Epidermal melanocyte (primary cell): ENCODE results near the gene GLB1L2.
"Not testable (repeated sequence)": the region's sequence is repeated elsewhere in the genome, so short reads cannot be mapped to it uniquely, and the experiment has no call there.

Experiments used
- DNase-seq: peaks from one replicate; pipeline ENCODE4 v3.0.0; 2011; ENCODE audit warnings: low spot score; ENCODE audit not compliant: insufficient read length

Gene GLB1L2, protein sequence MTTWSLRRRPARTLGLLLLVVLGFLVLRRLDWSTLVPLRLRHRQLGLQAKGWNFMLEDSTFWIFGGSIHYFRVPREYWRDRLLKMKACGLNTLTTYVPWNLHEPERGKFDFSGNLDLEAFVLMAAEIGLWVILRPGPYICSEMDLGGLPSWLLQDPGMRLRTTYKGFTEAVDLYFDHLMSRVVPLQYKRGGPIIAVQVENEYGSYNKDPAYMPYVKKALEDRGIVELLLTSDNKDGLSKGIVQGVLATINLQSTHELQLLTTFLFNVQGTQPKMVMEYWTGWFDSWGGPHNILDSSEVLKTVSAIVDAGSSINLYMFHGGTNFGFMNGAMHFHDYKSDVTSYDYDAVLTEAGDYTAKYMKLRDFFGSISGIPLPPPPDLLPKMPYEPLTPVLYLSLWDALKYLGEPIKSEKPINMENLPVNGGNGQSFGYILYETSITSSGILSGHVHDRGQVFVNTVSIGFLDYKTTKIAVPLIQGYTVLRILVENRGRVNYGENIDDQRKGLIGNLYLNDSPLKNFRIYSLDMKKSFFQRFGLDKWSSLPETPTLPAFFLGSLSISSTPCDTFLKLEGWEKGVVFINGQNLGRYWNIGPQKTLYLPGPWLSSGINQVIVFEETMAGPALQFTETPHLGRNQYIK

DNA sequence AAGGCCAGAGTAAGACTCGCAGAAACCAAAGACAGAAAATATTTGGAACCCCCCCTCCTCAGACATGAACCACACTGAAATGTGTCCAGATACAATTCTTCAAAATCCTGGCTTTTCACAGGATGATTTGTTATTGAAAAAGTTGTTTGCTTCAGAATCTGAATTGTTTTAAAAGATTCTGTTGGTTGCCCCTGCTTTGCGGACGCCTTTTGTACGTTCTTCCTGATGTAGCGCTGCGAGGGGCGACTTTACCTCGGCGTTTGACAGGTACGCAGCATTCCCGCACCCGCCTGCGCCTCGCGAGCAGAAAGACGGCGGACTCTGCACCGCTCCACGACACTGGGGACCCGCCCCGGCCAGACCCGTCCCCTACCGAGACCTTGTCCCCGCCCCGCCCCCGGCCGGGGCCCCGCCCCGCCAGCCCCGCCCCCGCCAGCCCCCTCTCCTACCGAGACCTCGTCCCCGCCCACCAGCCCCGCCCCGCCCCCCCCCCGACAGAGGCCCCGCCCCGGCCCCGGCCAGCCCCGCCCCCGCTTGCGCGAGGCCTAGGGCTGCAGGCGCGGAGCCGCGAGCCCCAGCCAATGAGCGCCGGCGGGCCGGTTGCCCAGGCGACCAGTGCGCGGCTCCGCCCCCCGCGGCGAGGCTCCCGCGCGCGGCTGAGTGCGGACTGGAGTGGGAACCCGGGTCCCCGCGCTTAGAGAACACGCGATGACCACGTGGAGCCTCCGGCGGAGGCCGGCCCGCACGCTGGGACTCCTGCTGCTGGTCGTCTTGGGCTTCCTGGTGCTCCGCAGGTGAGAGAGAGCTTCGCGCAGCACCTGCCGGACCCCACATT lies at the start of gene GLB1L2:
Gene GLB1L2, plus strand, starts transcription at position 635 of the 835 bp plus-strand sequence. Its CDS starts 74 bp downstream, at position 709.
- DNase-seq = peak; percentile 70

DNA sequence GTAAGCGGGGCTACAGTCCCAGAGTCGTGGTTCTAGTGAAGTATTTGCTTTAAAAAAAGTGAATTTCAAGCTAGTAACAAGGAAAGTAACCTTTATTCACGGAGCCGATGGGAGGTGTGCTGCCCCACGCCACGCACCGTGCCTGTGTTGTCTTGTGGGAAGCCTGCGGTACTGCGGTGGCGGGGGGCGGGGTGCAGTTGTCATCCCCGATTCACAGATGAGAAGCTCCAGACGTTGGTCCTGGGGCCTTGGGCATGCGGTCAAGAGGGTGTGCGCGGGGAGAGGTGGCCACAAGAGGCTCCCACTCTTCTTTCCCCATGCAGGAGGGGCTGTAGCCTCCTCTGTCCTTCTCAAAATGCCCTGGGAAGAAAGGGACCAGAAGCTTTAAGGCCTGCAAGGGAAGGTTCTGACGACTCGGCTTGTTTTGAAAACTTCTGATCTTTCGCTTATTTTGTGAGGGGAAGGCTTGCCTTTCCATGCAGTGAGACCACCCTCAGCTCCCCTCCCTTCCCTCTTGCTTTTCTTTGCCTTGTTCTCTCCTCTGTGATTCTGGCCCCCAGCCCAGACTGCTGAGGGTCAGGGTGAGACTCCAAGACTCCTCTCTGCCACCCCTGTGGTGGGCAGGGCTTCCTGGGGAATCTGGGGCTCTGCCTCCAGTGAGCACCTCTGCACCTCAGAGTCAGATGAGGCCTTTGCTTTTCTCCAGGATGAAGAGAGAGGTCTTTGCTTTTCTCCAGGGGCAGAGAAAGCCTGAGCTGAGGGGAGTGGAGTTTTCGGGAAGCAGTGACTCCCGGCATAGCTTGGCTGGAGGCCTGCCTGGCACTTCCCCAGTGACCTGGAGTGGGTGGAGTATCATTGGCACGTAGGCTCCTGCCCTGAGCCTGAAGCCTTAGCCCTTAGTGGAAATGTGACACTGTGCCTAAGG lies 49.4 kb upstream of the GLB1L2 start:
- DNase-seq = no peak

DNA sequence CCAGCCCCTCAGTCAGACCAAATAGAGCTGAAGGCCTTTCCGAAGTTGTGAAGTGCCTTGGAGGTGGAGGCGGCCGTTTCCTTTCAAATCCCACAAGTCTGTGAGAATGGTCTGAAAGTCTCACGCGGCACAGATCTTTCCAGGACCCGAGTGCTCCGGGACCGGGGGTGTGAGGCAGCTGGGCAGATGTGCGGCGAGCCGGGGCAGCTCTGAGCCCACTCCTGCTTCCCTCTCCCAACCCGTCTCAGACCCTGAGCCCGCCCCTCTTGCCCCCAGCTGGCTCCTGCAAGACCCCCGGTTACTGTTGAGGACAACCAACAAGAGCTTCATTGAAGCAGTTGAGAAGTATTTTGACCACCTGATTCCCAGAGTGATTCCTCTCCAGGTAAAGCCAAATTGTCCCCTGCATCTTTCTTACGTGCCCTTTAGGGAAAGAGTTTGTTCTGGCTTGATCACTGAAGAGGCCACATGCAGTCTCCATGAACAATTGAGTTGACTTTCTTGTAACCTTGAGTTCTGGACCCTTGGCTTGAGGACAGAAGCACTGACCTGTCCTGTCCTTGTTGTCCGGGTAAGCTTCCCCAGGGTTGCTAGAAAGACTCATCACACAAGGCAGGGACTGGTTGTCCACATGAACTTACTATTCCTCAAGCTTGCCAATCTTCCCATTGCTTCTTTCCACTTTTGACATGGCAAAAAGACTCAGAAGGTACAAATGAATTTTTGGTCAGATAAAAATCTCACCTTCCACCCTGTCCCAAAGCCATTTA lies 48.1 kb upstream of the GLB1L2 start:
- DNase-seq = no peak

DNA sequence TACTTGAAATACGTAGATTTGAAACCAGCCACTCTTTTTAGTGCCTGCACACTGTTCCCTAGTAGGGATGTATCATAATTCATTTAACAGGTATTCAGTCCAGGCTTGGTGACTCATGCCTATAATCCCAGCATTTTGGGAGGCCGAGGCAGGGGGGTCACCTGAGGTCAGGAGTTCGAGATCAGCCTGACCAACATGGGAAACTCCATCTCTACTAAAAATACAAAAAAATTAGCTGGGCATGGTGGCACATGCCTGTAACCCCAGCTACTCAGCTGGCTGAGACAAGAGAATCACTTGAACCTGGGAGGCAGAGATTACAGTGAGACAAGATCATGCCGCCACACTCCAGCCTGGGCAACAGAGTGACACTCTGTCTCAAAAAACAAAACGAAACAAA lies 47.4 kb upstream of the GLB1L2 start:
- DNase-seq = not testable (repeated sequence)

DNA sequence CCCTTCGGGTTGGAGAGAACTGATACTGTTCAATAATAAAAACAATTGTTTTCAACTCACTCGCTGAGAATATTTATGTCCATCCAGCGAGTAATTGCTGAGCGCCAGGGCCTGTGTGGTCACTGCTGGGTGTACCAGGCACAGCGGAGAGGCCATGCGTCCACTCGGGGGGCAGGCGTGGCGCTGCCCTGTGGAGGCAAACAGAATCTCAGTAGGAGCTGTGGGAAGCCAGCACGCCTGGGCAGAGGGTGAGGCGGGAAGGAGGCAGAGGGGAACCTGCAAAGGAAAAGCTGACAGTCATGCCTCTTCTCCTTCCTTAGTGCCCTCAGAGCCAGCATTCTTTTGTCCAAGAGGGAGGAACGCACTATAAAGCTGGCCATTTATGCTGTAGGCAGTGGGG lies 44.2 kb upstream of the GLB1L2 start:
- DNase-seq = no peak

DNA sequence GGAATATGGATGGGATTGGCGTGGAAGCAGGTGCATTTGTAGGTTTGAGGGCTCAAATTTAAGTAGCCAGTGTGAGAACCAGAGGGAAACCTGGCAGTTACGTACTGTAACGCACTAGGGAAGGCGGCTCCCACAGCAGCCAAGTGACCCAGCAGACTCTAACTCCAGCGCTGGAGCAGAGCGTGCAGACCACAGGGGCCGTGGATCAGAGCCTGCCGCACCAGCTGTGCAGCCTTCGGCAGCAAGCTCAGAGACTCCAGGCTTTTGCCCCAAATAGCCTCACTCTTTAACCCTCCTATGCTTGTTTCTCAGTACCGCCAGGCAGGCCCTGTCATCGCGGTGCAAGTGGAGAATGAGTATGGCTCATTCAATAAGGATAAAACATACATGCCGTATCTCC lies 43.3 kb upstream of the GLB1L2 start:
- DNase-seq = no peak

DNA sequence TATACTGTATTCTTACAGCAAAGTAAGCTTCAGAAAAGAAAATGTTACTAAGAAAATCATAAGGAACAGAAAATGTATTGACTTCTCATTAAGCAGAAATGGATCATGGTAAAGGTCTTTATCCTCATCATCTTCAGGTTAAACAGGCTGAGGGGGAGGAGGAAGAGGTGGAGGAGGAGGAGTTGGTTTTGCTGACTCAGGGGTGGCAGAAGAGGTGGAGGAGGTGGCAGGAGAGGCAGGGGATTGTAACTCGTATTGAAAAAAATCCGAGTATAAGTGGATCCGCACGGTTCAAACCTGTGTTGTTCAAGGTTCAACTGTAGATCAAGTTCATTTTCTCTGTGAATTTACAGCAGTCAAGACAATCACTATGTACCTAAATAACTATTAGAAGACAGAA lies 42.6 kb upstream of the GLB1L2 start:
- no peak for DNase-seq

DNA sequence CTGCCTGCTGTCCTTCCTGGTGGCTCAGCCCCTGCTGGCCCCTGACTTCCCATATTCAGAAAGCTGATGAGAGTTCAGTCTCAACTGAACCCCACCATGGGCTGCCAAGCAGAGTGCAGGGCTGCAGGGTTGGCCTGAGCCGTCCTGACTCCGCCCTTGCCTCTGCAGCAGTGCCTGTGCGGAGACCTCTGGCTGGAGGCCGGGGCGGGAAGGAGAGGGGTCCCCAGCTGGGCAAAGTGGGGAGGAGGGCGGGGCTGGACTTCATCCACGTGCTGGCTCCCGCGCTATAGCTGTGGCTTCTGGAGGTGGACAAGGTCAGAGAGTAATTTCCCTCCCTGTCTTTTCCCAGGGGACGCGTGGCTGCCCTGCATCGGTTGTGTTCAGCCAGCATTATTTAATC lies 42.0 kb upstream of the GLB1L2 start:
- no peak for DNase-seq

DNA sequence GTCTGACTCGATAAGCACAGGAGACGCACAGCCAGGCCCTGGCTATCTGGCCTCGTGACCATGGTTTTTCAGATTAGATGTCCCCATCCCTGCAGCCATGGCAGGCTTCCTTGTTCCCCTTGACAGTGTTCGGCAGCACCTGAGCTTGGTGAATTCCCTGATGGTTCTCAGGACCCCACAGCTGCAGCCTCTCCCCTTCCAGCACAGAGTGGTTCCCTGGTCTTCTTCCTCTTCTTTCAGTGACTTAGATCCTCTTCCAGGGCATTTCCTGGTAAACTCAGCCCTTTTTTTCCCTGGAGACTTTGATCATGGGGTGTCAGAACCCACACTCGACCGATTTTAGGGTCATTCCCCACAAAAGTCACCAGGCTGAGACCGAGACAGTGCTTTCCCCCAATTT lies 41.1 kb upstream of the GLB1L2 start:
- DNase-seq = no peak

DNA sequence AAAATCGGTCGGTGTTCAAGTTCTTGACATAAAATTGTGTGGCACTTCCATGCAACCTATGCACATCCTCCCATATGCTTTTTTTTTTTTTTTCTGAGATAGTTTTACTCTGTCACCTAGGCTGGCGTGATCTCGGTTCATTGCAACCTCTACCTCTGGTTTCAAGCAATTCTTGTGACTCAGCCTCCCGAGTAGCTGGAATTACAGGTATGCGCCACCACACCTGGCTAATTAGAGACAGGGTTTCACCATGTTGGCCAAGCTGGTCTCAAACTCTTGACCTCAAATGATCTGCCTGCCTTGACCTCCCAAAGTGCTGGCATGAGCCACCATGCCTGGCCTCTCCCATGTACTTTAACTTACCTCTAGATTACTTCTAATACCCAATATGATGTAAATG lies 40.6 kb upstream of the GLB1L2 start:
- DNase-seq = no peak

DNA sequence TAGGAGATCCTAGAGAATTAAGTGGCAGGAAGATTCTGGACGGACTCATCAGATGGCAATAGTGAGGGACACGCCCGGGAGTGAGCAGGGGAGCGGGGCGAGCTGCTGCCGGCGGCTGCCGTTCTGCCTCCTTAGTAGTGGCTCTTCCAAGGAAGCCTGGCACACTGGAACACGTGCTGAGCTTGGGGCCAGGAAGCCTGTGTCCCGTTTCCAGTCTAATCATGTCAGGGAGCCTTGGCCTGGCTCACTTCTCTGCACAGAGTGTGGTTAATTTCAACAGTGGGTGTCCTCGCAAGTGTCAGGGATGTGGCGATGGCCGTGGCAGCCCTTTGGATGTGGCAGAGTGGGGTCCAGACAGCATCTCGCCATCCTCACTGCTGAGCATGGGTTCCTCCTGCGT lies 39.1 kb upstream of the GLB1L2 start:
- no peak for DNase-seq

DNA sequence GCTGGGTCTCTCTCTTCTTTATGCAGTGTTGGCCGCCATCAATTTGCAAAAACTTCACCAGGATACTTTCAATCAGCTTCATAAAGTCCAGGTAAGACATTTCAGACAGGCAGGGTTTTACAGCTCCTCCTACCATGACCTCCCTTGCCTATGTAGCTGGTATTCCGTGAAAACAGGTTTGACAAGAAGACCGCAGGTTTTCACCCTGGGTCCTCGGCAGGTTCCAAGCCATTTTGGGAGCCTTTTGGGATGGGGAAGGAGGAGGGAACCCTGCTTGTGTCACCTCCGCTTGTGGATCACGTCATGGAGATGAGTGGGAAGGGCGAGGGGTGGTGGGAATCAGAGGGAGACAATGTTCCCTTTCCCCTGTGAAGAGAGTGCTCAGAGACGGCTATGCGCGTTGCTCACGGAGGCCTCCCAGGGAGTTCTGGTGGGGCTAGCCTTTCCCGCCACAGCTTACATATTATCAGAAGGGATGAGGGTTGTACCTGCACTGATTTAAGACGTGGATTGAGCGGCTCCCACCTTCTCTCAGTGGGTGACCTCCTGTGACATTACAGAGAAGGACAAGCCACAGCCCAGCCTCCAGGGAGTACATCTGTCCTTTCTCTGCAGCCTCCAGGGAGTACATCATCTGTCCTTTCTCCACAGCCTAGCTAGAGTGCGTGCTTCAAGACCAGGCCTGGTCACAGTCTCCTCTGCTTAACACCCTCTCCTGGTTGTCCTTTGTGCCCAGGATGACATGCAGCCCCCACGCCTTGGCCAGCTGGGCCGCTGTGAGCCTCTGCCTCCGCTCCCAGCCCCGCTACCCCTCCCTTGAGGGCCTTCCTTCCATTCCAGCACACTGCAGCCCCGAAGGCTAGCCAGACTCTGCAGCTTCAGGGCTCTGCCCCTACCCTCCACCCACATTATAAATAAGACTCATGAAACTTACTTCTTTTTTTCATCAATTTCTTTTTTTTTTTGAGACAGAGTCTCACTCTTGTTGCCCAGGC lies 38.4 kb upstream of the GLB1L2 start:
- no peak for DNase-seq

DNA sequence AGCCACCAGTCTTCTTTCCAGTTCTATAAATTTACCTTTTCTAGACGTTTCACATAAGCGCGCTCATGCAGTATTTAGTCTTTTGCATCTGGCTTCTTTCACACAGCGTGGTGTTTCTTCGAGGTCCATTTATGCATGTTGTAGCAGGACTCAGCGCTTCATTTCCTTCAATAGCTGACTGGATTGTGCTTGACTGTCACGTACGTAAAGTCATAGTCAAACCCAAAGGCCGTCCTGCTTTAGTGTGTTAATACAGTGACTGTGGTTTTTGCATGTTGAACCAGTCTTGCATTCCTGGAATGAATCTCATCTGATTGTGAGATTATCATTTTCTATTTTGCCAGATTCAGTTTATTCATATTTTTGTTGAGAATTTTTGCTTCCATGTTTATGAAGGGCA lies 37.1 kb upstream of the GLB1L2 start:
- no peak for DNase-seq

DNA sequence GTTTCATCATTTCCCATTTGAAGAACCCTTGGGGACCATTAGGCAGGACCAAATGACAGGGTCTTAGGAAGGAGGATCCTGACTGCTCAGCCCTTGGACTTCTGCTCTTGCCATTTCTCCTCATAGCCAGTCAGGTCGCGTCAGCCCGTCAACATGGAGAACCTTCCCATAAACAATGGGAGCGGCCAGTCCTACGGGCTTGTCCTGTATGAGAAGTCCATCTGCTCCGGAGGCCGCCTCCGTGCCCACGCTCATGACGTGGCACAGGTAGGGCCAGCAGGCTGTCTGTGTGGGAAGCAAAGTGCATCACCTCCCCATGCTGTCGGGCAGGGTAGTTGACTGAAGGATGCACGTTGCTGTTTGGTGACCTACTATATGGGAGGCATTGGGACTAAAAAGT lies 19.6 kb upstream of the GLB1L2 start:
- DNase-seq = no peak

DNA sequence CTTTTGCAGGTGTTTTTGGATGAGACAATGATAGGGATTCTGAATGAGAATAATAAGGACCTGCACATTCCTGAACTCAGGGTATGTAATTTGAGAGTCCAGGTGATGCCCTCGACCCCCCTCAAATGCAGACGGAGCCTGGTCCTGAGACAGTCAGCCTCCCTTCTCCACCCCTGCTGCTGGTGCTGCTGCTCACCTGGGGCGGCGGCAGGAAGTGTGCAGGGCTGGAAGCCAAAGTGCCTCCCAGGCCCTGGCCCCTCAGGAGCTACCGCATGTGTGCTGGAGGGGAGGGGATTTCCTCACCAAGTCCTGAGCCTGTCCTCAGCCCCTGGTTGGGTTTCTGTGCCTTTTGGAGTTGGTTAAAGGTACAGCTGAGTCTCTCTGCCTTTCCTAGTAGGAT lies 19.0 kb upstream of the GLB1L2 start:
- DNase-seq = no peak

DNA sequence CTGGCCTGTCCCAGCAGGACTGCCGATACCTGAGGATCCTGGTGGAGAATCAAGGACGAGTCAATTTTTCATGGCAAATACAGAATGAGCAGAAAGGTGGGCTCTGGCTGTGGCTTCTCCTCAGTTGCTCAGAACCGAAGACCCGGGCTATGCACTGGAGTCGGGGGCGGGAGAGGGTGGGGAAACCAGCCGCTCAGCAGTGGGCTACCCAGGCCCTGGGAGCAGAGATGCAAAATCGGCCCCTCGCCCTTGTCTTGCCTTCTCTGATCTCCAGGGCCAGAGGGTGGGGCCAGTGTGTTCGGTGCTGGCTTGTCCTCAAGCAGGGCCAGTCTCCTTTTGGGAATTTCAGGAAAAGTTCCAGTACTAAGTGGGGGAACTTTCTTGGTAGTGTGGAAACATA lies 18.4 kb upstream of the GLB1L2 start:
- DNase-seq = no peak

DNA sequence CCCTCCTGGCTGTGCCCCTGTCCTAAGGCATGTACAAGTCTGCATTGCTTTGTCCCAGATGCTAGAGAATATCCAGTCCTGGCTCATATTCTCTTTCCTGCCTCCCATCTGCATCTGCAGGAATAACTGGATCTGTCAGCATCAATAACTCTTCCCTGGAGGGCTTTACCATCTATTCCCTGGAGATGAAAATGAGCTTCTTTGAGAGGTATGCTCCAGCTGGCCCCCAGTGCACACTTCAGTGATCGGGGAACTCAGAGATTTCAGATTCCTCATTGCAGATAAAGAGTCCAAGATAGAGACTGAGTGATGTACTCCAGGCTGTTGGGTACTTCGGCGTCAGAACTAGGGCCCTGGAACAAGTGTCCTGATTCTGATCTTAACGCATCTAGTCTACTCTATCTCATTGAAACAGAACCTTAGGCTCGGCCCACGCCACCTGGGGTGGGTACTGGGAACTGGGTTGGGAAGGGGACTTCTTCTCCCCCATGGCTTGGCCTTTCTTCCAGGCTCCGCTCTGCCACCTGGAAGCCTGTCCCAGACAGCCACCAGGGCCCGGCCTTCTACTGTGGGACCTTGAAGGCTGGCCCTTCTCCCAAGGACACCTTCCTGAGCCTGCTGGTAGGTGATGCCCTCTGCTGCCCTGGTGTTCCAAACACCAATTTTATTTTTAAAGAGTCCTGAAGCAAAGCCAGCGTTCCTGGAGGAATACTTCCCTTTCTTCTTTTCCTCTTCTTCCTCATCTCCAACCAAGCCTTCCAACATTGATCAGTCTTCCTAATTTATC lies 17.8 kb upstream of the GLB1L2 start:
- no peak for DNase-seq

DNA sequence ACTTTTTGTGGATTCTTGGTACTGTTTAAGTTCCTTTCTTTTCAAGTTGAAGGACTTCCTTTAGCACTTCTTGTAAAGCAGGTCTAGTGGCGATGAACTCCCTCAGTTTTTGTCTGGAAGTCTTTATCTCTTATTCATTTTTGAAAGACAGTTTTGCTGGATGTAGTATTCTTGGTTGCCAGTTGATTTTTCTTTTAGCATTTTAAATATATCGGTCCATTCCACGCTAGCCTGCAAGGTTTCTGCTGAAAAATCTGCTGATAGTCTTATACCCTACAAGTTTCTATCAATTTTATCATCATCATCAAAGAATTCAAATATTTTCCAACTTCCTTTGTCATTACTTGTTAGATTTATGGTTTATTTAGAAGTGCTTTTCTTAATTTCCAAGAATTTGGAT lies 14.7 kb upstream of the GLB1L2 start:
- DNase-seq = no peak
